ENCODE data around the gene VIM. TPM values are rescaled to one million over a fixed set of nuclear protein-coding genes. Genes with fewer than 3 reads are reported as not detected.
A peak's percentile ranks its signal among the peaks of the same experiment; 100 is the strongest.

VIM gene
- polyA plus RNA-seq, 1 donor, result 2,993 TPM

DNA sequence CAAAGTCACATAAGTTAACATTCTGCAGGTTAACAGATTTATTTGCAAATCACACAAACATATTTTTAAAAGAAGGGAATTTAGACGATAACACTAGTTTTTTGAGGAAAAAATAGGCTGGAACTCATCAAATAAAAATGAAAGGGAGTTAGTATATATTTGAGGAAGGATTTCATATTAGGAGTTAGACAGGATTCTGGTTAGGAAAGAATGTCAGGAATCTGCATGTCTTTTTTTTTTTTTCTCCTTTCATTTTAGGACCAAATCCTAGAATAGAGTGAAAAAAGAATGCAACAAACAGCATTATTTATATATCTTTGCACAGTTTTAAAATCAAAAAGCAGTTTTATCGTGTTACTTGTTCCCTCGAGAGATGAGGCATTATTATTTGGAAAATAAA, 17.7 kb upstream of the VIM start:
- no peak for DNase-seq

DNA sequence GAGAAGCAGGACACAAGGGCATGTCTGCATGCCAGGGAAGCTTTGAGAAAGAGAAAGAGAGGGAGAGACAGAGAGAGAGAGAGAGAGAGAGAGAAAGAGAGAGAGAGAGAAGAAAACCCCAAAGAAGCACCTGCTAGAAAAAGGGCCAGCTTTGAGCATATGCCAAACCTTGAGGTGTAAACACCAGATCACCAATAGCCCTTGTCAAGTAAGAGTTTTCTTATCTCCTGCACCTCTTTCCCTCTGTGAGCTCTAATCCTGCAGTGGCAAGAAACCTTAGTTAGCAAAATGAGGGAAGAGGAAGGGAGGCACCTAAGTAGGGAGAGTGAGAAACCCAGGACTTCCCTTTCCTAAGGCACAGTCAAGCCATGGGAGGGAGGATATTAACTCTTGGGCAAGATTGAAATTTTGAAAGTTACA, 15.2 kb upstream of the VIM start:
- DNase-seq, result no peak

DNA sequence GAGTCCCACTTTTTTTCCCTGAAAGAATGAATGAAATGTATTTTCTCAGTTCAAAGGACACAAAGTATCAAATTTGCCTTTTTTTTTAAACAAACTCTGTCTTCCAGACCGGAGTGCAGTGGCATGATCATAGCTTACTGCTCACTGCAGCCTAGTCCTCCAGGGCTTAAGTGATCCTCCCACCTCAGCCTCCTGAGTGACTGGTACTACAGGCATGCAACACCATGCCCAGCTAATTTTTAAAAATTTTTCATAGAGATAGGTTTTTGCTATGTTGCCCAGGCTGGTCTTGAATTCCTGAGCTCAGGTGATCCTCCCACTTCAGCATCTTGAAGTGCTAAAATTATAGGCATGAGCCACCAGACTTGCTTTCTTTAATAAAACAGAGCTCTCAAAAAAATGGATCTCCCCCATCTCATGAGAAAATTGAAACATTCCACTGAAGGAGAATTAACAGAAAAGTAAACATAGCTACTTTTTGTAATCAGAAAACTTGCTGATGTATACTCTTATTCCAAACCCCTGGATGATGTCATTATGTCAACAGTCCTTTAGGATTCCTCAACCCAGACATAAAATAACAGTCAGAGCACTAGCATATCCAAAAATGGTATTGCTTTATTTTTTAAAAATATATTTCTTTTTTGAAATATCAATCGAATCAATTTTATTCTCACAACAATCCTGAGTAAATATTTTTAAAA, 14.2 kb upstream of the VIM start:
- DNase-seq, result no peak

DNA sequence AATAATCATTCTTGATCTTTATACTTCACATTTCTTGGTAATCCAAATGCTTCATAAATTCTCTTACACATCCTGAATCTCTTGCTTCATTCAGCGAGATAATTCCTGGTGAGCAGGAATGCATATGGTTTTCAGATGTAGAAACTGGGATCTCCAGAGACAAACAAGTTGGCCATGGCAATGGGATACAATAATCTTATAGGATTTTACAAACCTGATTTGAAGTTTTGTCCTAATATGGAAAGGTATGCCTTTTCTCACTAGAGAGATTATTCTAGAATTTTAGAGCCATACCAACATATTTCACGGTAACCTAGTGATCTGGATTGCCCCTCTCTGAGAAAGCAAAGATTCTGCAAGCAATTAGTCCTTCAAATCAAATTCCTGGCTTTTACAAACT, 13.5 kb upstream of the VIM start:
- no peak for DNase-seq

DNA sequence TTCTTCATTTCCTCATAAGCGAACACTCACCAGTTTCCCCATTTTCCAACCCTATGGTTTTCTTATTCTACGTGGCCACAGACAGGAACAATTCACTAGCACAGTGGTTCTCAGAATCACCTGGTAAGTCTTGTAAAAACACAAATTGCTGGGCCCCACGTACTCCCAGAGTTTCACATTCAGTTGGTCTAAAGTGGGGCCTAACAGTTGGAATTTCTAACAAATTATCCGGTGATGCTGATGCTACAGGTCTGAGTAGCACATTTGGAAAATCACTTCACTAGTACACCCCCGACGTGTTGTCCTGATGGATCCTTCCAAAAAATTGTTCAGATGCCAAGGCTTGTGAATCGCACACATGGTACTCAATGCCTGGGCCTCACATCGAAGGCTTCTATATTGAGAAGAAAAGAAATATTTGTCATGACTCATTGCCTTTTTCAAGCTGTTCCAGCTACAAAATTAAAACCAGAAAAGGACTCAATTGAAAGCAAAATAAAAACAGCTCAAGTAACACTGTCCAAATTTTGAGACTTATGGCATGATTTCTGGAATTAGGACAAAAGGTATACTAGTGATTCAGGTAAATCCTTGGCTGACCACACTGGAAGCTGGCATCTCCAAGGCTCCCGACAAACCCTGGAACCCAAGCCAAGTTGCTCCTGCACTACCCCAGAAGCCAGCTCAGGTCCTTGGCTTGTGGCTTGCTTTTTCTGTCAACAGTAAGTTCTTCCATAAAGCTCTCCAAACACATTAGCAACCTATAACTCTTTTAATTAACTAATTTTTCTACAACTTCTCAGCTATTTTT, 12.9 kb upstream of the VIM start:
- DNase-seq, result peak; percentile 61

DNA sequence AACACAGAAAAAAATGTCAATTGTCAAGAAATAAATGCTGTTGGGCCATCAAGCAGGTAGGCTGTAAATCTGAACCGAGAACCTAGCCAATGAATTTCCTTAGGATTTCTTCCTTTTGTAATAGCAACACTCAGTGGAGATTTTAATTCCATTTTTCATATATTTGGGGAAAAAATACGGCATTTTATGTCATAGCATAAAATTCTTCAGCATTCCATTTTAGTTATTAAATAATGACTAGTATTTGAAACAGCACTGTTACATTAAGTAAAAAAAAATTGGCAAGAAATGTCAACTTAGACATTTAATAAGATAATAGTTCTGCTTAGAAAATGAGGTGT, 12.3 kb upstream of the VIM start:
- DNase-seq, result no peak

DNA sequence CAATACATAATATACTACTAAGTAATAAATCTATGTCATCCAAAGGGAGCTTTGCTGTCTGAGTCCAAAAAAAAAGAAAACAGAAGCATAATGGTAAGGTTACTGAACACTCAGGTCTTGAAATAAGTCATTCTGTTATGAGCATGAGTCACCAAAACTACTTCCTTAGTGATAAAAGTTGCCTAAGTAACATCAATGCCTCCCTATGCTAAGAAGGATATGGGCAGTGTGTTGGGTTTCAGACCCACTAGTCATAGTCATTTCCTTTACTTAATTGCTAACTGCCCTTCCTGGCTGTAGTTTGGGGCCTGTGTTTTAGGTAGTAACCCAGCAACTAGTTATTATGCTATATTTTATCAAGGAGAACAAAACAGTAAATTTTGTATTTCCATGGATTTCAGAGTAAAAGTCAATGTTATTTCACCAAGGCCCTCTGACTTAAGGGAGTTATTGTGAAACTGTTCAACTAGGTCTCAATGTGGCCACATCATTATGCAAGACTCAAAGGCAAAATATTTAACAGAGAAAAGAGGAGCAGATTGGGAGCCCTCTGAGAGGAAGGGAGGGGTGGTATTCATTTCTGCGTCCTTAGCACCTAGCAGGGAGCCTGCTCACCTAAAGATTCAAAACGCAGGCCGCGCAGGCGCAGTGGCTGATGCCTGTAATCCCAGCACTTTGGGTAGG, 11.7 kb upstream of the VIM start:
- no peak for DNase-seq

DNA sequence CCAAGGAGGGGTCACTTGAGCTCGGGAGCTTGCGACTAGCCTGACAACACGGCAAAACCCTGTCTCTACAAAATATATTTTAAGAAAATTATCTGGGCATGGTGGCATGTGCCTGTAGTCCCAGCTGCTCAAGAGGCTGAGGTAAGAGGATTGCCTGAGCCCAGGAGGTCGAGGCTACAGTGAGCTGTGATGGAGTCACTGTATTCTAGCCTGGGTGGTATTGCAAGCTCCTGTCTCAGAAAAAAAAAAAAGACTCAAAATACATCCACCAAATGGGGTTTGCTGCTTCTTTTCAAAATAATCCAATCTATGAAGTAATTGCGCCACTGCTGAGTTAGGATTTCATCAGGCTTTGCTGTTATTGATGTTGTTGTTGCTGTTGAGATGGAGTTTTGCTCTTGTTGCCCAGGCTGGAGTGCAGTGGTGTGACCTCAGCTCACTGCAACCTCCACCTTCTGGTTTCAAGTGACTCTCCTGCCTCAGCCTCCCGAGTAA, 11.1 kb upstream of the VIM start:
- DNase-seq, result no peak

DNA sequence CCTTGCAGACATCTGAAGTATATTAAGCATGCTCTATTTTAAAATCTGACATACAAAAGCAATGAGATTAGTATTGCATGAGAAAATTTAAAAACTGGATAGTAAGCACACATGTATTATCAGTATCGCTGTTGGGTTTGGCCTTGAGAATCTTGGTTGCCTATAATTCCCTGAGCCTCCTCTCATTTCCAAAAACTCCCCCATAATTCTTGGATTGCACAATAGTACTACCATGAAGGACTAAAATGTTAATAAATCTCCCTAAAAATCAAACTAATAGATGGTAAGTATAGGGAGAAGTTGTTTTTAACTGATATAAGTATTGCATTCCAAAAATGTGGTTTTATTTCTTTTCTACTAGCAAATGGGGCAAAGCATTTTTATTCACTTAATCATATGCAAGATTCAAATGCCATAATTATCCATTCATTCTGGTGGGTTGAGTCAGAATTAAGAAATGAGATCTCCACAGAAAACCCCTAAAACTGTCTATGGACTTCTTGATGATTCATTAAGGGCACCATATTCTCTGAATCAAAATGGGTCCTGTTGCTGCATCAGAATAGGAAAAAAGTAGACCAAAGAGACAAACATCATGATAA, 10.3 kb upstream of the VIM start:
- no peak for DNase-seq

DNA sequence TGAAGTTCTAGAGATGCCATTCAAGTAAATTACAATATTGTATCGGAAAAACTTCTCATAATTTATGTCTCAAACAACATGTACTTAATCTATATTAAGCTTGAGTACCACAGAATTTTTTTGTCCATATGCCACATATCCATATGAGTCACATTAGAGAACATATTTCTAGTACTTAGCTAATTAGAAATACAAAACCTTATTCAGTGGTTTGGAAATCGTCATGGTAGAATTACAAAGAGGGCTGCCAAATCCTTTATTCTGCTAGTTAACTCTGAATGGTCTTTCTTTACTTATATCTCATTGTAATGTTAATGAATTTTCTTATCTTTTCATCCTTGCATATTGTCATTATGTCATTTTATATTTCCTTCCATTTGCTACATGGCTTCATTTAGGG, 9.0 kb upstream of the VIM start:
- no peak for DNase-seq

DNA sequence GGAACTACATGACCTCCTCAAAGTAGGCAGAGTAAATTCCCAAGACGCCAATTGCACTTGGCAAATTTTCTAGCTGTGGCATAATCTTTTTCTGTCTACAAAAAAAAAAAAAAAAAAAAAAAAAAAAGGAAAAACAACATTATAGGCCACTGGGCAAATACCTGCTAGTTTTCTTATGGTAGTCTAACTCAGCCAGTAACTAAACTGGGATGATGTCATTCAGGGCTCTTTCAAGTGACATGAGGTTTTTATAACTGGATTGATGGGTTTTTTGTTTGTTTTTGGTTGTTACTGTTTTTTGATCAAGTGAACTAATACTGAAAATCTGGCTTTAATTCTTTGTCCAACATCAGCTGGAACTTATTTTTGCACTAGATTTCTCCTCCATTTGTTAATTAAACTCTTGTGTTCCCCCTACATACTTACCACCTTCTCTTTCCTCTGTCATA, 7.4 kb upstream of the VIM start:
- no peak for DNase-seq

DNA sequence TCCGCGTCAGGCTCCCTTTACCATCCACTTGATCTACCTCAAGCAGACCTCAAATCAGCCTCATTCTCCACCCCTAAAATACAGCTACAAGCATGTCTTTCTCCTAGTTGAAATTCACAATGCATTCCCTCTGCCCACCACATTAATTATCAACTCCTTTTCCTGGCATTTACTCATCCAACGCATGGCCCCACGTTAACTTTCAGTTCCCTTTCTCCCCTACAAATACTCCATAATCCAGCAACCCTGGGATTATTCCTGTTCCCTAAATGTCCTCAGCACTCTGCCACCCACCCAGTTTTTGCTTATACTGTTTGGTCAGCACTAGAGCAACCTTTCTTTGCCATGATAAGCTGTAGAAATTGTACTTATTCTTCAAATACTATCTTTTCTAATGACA, 5.7 kb upstream of the VIM start:
- DNase-seq, result no peak

DNA sequence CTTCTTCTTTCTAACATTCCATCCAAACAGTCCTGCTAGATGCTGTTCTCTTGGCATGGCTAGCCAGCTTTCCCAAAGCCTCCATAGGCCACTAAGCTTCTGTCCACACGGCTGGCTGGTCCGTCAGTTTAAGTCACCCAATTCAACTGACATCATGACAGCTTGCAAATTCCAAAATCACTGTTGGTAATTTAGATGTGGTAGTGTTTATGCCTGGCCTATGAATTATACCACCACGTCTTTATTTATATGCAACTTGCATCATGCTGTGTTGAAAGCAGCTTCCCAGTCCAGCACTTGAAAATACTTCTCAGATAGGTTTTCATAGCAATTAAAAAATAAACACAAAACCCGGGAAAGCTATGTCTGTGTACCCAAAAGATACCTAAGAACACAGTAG, 2.2 kb upstream of the VIM start:
- DNase-seq, result no peak

DNA sequence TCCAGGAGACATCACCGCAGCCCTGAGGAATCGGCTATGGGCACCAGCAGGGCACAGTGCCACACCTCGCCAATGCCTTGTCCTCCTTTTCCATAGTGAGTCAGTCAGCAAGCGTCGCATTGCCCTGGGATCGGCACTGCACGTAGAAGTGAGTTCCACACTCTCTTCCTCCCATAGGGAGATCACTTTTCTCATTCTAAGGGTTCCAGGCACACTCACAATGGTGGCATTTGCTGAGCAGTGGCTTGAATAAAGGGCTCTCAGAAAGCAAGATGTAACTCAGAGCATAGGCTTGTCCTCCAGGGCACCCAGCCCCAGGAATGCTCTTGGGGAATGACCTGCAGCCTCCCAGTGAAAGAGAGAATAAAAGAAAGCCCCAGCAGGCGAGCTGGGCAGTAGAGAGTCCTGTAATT, 1.1 kb upstream of the VIM start:
- DNase-seq, result no peak

DNA sequence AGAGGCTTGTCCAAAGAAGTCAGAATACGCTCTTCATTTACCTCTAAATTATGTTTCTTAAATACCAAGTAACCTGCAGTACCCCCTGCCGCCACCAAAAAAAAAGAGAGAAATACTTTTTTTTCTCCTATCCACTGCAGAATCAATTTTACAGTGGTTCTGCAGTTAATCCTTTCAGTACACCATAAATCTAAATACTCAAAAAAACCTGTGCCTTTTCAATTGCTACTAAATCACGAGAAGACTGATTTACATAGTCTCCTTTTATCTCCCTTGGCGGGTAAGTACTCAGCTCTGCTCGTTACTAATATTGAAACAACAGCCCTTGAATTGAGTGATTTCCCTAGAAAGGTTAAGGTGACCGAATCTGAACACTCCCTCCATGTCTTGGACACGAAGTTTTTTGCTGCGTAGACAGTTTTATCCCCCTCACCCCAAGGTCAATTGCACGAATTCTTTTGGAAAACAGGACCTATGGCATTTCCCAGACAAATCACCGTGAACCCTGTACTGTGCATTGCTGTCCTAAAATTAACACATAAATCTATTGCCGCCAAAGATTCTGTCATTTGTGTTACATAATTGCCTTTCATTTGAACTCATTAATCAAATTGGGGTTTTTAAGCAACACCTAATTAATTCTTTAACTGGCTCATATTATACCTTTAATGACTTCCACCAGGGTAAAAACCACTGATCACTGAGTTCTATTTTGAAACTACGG, 512 bp upstream of the VIM start:
- DNase-seq, result peak; percentile 28

DNA sequence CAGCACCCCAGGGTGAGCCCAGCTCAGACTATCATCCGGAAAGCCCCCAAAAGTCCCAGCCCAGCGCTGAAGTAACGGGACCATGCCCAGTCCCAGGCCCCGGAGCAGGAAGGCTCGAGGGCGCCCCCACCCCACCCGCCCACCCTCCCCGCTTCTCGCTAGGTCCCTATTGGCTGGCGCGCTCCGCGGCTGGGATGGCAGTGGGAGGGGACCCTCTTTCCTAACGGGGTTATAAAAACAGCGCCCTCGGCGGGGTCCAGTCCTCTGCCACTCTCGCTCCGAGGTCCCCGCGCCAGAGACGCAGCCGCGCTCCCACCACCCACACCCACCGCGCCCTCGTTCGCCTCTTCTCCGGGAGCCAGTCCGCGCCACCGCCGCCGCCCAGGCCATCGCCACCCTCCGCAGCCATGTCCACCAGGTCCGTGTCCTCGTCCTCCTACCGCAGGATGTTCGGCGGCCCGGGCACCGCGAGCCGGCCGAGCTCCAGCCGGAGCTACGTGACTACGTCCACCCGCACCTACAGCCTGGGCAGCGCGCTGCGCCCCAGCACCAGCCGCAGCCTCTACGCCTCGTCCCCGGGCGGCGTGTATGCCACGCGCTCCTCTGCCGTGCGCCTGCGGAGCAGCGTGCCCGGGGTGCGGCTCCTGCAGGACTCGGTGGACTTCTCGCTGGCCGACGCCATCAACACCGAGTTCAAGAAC, 1.1 kb downstream of the VIM start:
- DNase-seq, result peak; percentile 90

DNA sequence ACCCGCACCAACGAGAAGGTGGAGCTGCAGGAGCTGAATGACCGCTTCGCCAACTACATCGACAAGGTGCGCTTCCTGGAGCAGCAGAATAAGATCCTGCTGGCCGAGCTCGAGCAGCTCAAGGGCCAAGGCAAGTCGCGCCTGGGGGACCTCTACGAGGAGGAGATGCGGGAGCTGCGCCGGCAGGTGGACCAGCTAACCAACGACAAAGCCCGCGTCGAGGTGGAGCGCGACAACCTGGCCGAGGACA, 1.6 kb downstream of the VIM start:
- DNase-seq, result no peak

DNA sequence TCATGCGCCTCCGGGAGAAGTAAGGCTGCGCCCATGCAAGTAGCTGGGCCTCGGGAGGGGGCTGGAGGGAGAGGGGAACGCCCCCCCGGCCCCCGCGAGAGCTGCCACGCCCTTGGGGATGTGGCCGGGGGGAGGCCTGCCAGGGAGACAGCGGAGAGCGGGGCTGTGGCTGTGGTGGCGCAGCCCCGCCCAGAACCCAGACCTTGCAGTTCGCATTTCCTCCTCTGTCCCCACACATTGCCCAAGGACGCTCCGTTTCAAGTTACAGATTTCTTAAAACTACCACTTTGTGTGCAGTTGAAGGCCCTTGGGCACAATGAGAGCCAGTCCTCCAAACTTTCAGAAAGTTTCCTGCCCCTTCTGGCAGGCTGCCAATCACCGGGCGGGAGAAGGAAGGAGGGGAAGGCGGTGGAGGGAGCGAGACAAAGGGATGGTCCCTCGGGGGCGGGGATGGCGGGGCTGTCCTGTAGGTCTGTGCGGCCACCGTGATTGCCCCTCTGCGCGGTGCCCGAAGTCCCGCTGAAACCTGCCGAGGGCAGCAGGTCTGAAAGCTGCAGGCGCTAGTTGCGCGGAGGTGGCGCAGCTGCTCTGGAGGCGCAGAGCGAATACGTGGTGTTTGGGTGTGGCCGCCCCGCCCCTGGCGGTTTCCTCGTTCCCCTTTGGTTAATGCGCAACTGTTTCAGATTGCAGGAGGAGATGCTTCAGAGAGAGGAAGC, 2.1 kb downstream of the VIM start:
- DNase-seq, result peak; percentile 86

DNA sequence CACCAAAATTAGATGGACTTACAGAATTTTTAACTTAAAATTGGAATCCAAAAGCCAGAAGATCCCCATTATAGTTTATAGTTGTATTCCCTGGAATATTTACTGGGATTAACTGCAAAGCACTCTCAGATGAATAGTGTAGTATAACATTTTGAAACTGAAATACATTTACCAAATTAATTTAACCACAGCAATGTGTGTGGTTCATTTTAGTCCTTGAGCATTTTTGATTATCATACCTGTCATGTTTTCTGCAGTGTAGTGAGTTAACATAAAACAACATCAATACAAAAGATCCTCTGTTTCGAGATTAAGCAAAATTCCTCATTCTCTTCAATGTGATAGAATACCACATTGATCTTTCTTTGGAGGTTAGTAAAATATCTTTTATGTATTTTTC, 3.7 kb downstream of the VIM start:
- no peak for DNase-seq

DNA sequence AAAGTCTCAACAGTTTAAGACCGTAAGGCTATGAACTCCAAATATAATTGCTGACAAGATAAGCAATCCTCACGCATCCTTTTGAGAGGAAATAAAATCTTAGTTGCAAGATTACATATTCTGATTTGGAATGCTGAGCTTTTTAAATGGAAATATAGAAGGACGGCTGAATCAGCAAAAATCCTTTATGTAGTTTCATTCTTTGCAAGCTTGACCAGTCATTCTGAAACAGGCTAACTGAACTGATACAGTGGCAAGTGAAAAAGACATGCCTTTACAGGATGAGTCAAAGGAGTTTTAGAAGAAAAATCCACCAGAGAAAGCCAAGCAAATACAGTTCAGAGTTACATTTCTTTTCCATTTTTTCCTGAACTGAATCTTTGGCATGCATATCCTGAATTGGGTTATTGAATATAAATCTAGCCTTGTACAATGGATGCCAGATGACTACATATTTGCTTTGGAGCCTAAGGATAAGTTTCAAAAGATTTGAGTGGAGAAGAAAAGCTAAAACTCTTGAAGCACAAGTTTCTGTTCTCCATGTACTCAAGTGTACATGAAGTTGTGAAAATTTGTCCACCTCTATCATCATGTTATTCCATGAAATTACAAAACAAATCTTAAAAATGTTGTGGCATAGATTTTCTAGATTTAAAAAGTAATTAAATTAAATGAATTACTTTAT, 4.4 kb downstream of the VIM start:
- DNase-seq, result no peak
